Measurements from ENCODE around the gene SHKBP1.

SHKBP1 gene

DNA sequence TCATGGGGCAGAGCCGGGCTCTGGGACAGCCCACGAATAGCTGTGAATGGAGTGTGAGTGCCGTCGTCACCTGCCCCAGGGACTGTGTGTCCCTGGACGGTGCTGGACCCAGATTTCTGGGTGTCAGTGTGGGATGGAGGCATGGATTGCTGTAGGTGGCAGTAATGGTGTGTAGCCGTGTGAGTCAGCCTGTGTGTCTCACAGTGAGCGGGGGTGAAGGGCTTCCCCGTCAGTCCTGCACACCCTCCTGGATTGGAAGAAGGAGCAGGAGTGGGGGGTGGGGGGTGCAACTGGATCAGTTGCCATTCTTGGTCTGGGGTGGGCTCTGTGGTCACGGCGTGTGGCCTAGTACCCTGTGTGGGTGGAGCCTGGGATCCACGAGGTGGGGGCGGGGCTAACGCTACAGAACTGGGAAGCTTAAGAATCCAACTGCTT, 18.0 kb downstream of the SHKBP1 start (continued):
- TF ChIP-seq ZNF335 (tag by site-specific recombination; conservative IDR thresholded peaks at IDR 0.05), result 0 out of 2 replicates have a peak, but pooled peaks have one; percentile 19
- TF ChIP-seq GLIS1 (tag by site-specific recombination; IDR thresholded peaks at IDR 0.05), result peak; percentile 64; the same call in 1 of the 2 replicates
- peak; percentile 46 for TF ChIP-seq SP3 (tag by site-specific recombination; IDR thresholded peaks at IDR 0.05)
- TF ChIP-seq ZNF112 (tag by site-specific recombination; IDR thresholded peaks at IDR 0.05), result no peak
- TF ChIP-seq ZNF585B (tag by site-specific recombination; IDR thresholded peaks at IDR 0.05), result no peak
- no peak for TF ChIP-seq ZNF473 (tag by site-specific recombination; IDR thresholded peaks at IDR 0.05)
- no peak for TF ChIP-seq ZNF624 (tag by site-specific recombination; IDR thresholded peaks at IDR 0.05)
- TF ChIP-seq HOXA7 (CRISPR knock-in tag; IDR thresholded peaks at IDR 0.05; ENCODE audit: borderline replicate concordance), result no peak
- peak; percentile 19; the same call in 1 of the 2 replicates for TF ChIP-seq OSR2 (tag by site-specific recombination; IDR thresholded peaks at IDR 0.05)
- TF ChIP-seq BCL11A (tag by site-specific recombination; IDR thresholded peaks at IDR 0.05; ENCODE audit: low read depth), result no peak
- TF ChIP-seq, protein P1, sequence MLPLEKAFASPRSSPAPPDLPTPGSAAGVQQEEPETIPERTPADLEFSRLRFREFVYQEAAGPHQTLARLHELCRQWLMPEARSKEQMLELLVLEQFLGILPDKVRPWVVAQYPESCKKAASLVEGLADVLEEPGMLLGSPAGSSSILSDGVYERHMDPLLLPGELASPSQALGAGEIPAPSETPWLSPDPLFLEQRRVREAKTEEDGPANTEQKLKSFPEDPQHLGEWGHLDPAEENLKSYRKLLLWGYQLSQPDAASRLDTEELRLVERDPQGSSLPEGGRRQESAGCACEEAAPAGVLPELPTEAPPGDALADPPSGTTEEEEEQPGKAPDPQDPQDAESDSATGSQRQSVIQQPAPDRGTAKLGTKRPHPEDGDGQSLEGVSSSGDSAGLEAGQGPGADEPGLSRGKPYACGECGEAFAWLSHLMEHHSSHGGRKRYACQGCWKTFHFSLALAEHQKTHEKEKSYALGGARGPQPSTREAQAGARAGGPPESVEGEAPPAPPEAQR (tag by site-specific recombination; IDR thresholded peaks at IDR 0.05), result no peak
- TF ChIP-seq ZSCAN30 (tag by site-specific recombination; IDR thresholded peaks at IDR 0.05), result no peak
- TF ChIP-seq ZNF221 (tag by site-specific recombination; IDR thresholded peaks at IDR 0.05; ENCODE audit: borderline replicate concordance), result no peak
- TF ChIP-seq ZNF302 (tag by site-specific recombination; IDR thresholded peaks at IDR 0.05; ENCODE audit: low read depth), result no peak
- TF ChIP-seq, protein P2, sequence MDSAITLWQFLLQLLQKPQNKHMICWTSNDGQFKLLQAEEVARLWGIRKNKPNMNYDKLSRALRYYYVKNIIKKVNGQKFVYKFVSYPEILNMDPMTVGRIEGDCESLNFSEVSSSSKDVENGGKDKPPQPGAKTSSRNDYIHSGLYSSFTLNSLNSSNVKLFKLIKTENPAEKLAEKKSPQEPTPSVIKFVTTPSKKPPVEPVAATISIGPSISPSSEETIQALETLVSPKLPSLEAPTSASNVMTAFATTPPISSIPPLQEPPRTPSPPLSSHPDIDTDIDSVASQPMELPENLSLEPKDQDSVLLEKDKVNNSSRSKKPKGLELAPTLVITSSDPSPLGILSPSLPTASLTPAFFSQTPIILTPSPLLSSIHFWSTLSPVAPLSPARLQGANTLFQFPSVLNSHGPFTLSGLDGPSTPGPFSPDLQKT (IDR thresholded peaks at IDR 0.05; ENCODE audit: borderline replicate concordance, low read depth, low read length), result no peak
- TF ChIP-seq, protein P3, sequence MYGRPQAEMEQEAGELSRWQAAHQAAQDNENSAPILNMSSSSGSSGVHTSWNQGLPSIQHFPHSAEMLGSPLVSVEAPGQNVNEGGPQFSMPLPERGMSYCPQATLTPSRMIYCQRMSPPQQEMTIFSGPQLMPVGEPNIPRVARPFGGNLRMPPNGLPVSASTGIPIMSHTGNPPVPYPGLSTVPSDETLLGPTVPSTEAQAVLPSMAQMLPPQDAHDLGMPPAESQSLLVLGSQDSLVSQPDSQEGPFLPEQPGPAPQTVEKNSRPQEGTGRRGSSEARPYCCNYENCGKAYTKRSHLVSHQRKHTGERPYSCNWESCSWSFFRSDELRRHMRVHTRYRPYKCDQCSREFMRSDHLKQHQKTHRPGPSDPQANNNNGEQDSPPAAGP (tag by site-specific recombination; IDR thresholded peaks at IDR 0.05), result 0 out of 2 replicates have a peak, but pooled peaks have one; percentile 36
- peak; percentile 35; the same call in 1 of the 2 replicates for TF ChIP-seq KLF9 (tag by site-specific recombination; IDR thresholded peaks at IDR 0.05; ENCODE audit: low read depth)
- TF ChIP-seq GLI4 (tag by site-specific recombination; IDR thresholded peaks at IDR 0.05), result no peak
- no peak for TF ChIP-seq ZNF157 (tag by site-specific recombination; IDR thresholded peaks at IDR 0.05)
- TF ChIP-seq SETDB1 (IDR thresholded peaks at IDR 0.05; ENCODE audit: insufficient read length, low read length), result no peak
- TF ChIP-seq, protein P4, sequence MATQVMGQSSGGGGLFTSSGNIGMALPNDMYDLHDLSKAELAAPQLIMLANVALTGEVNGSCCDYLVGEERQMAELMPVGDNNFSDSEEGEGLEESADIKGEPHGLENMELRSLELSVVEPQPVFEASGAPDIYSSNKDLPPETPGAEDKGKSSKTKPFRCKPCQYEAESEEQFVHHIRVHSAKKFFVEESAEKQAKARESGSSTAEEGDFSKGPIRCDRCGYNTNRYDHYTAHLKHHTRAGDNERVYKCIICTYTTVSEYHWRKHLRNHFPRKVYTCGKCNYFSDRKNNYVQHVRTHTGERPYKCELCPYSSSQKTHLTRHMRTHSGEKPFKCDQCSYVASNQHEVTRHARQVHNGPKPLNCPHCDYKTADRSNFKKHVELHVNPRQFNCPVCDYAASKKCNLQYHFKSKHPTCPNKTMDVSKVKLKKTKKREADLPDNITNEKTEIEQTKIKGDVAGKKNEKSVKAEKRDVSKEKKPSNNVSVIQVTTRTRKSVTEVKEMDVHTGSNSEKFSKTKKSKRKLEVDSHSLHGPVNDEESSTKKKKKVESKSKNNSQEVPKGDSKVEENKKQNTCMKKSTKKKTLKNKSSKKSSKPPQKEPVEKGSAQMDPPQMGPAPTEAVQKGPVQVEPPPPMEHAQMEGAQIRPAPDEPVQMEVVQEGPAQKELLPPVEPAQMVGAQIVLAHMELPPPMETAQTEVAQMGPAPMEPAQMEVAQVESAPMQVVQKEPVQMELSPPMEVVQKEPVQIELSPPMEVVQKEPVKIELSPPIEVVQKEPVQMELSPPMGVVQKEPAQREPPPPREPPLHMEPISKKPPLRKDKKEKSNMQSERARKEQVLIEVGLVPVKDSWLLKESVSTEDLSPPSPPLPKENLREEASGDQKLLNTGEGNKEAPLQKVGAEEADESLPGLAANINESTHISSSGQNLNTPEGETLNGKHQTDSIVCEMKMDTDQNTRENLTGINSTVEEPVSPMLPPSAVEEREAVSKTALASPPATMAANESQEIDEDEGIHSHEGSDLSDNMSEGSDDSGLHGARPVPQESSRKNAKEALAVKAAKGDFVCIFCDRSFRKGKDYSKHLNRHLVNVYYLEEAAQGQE (tag by site-specific recombination; IDR thresholded peaks at IDR 0.05), result no peak
- no peak for TF ChIP-seq ZNF211 (tag by site-specific recombination; IDR thresholded peaks at IDR 0.05; ENCODE audit: low read depth)
- TF ChIP-seq SP7 (tag by site-specific recombination; IDR thresholded peaks at IDR 0.05), result 0 out of 2 replicates have a peak, but pooled peaks have one; percentile 12
- TF ChIP-seq ZNF548 (tag by site-specific recombination; IDR thresholded peaks at IDR 0.05), result no peak
- TF ChIP-seq ZNF777 (tag by site-specific recombination; IDR thresholded peaks at IDR 0.05; ENCODE audit: borderline replicate concordance), result no peak
- TF ChIP-seq ZNF184 (tag by site-specific recombination; IDR thresholded peaks at IDR 0.05), result no peak
- TF ChIP-seq ZNF658 (tag by site-specific recombination; IDR thresholded peaks at IDR 0.05), result no peak
- TF ChIP-seq, protein P5, sequence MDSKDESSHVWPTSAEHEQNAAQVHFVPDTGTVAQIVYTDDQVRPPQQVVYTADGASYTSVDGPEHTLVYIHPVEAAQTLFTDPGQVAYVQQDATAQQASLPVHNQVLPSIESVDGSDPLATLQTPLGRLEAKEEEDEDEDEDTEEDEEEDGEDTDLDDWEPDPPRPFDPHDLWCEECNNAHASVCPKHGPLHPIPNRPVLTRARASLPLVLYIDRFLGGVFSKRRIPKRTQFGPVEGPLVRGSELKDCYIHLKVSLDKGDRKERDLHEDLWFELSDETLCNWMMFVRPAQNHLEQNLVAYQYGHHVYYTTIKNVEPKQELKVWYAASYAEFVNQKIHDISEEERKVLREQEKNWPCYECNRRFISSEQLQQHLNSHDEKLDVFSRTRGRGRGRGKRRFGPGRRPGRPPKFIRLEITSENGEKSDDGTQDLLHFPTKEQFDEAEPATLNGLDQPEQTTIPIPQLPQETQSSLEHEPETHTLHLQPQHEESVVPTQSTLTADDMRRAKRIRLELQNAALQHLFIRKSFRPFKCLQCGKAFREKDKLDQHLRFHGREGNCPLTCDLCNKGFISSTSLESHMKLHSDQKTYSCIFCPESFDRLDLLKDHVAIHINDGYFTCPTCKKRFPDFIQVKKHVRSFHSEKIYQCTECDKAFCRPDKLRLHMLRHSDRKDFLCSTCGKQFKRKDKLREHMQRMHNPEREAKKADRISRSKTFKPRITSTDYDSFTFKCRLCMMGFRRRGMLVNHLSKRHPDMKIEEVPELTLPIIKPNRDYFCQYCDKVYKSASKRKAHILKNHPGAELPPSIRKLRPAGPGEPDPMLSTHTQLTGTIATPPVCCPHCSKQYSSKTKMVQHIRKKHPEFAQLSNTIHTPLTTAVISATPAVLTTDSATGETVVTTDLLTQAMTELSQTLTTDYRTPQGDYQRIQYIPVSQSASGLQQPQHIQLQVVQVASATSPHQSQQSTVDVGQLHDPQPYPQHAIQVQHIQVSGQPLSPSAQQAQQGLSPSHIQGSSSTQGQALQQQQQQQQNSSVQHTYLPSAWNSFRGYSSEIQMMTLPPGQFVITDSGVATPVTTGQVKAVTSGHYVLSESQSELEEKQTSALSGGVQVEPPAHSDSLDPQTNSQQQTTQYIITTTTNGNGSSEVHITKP (tag by site-specific recombination; IDR thresholded peaks at IDR 0.05), result no peak
- TF ChIP-seq, protein P6, sequence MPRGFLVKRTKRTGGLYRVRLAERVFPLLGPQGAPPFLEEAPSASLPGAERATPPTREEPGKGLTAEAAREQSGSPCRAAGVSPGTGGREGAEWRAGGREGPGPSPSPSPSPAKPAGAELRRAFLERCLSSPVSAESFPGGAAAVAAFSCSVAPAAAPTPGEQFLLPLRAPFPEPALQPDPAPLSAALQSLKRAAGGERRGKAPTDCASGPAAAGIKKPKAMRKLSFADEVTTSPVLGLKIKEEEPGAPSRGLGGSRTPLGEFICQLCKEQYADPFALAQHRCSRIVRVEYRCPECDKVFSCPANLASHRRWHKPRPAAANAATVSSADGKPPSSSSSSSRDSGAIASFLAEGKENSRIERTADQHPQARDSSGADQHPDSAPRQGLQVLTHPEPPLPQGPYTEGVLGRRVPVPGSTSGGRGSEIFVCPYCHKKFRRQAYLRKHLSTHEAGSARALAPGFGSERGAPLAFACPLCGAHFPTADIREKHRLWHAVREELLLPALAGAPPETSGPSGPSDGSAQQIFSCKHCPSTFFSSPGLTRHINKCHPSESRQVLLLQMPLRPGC (tag by site-specific recombination; IDR thresholded peaks at IDR 0.05), result no peak
- no peak for TF ChIP-seq ZSCAN16 (tag by site-specific recombination; IDR thresholded peaks at IDR 0.05)
